Measurements from ENCODE around the gene EIF3B. TPM values are rescaled to one million over a fixed set of nuclear protein-coding genes. Genes with fewer than 3 reads are reported as not detected.
"Not testable (repeated sequence)": the region's sequence is repeated elsewhere in the genome, so short reads cannot be mapped to it uniquely, and the experiment has no call there.

EIF3B gene
- total RNA-seq, 2 donors from 2014 or later: 90.4 to 105 TPM

- ATAC-seq; DNase-seq; intact Hi-C loops (cut with DNase I, micrococcal nuclease): not testable (repeated sequence)
Measured at GRCh38 chr7:2332606-2333231, 21.9 kb upstream of the EIF3B start.

GRCh38 chr7:2336626-2337299 is 17.9 kb upstream of the EIF3B start:
- no peak for DNase-seq
- intact Hi-C loops (cut with DNase I, micrococcal nuclease): no loop called here

GRCh38 chr7:2347351-2348063 is 7.1 kb upstream of the EIF3B start:
- intact Hi-C loops (cut with DNase I, micrococcal nuclease); DNase-seq: not testable (repeated sequence)
- peak; percentile 18 for ATAC-seq

More at GRCh38 chr7:2336626-2337299, 17.9 kb upstream of the EIF3B start:
- no peak for ATAC-seq

GRCh38 chr7:2350055-2350454 is 4.6 kb upstream of the EIF3B start:
- DNase-seq: no peak
- intact Hi-C loops (cut with DNase I, micrococcal nuclease): no loop called here
- ATAC-seq: no peak

GRCh38 chr7:2350861-2351260 is 3.8 kb upstream of the EIF3B start:
- intact Hi-C loops (cut with DNase I, micrococcal nuclease): no loop called here
- DNase-seq: no peak
- ATAC-seq: no peak

GRCh38 chr7:2353113-2353935 is 1.3 kb upstream of the EIF3B start:
- DNase-seq: no peak
- intact Hi-C loops (cut with DNase I, micrococcal nuclease): no loop called here
- ATAC-seq: peak; percentile 0

- peak; percentile 86 to 92 for DNase-seq
- intact Hi-C loops (cut with DNase I, micrococcal nuclease): no loop called here
- ATAC-seq: peak; percentile 81
Measured at GRCh38 chr7:2353936-2354185, 766 bp upstream of the EIF3B start.

GRCh38 chr7:2354939-2355704 is 495 bp downstream of the EIF3B start:
- peak; percentile 1 for ATAC-seq
- DNase-seq: peak in 1 of 2 donors; percentile 42
- intact Hi-C loops (cut with DNase I, micrococcal nuclease): no loop called here

GRCh38 chr7:2355705-2356008 is 1.0 kb downstream of the EIF3B start:
- ATAC-seq (no peak), DNase-seq (no peak)
- intact Hi-C loops (cut with DNase I, micrococcal nuclease): no loop called here

- no peak for DNase-seq
- no peak for ATAC-seq
- intact Hi-C loops (cut with DNase I, micrococcal nuclease): no loop called here
Measured at GRCh38 chr7:2357165-2357564, 2.5 kb downstream of the EIF3B start.

GRCh38 chr7:2357571-2357970 is 2.9 kb downstream of the EIF3B start:
- intact Hi-C loops (cut with DNase I, micrococcal nuclease): no loop called here
- ATAC-seq (no peak), DNase-seq (no peak)

GRCh38 chr7:2358968-2359527 is 4.4 kb downstream of the EIF3B start:
- intact Hi-C loops (cut with DNase I, micrococcal nuclease): no loop called here
- no peak for ATAC-seq
- no peak for DNase-seq

- intact Hi-C loops (cut with DNase I, micrococcal nuclease): no loop called here
- DNase-seq (no peak), ATAC-seq (no peak)
Measured at GRCh38 chr7:2359610-2360009, 5.0 kb downstream of the EIF3B start.

- no peak for ATAC-seq
- DNase-seq: no peak
- intact Hi-C loops (cut with DNase I, micrococcal nuclease): no loop called here
Measured at GRCh38 chr7:2360796-2361195, 6.2 kb downstream of the EIF3B start.

GRCh38 chr7:2362385-2363088 is 7.9 kb downstream of the EIF3B start:
- intact Hi-C loops (cut with DNase I, micrococcal nuclease): no loop called here
- DNase-seq (no peak), ATAC-seq (no peak)

- DNase-seq (no peak), ATAC-seq (no peak)
- intact Hi-C loops (cut with DNase I, micrococcal nuclease): no loop called here
Measured at GRCh38 chr7:2369139-2369538, 14.5 kb downstream of the EIF3B start.

- intact Hi-C loops (cut with DNase I, micrococcal nuclease): no loop called here
- ATAC-seq (no peak), DNase-seq (no peak)
Measured at GRCh38 chr7:2371329-2371728, 16.7 kb downstream of the EIF3B start.

GRCh38 chr7:2372724-2373123 is 18.1 kb downstream of the EIF3B start:
- DNase-seq: no peak
- intact Hi-C loops (cut with DNase I, micrococcal nuclease): no loop called here
- ATAC-seq: no peak

Data from left colon (tissue), 2 donors.